Caco-2 (cell line): Measurements from ENCODE around the gene PCDHGA6. TPM values are rescaled to one million over a fixed set of nuclear protein-coding genes. Genes with fewer than 3 reads are reported as not detected.

Source experiments
- Bru-seq: library from RNA; stranded (reverse); fragments of 400-500 nt; gene quantifications from one replicate; lab custom pipeline; 2021; lab: Mats Ljungman, UMichigan
- BruChase-seq, 2 experiments: library from RNA; stranded (reverse); fragments of 400-500 nt; gene quantifications; one replicate each; lab custom pipeline; 2021; lab: Mats Ljungman, UMichigan
- BruUV-seq: library from RNA; stranded (reverse); fragments of 400-500 nt; replicated peaks from 2 replicates; lab custom pipeline; 2021; lab: Mats Ljungman, UMichigan
- CTCF ChIA-PET: fragments of 300-600 bp; sonication (Branson Sonifier 250); formaldehyde crosslinking; loops from one replicate; lab custom pipeline; 2022; ENCODE audit warnings: antibody characterized with exemption; lab: Charles Lee
- POLR2A ChIA-PET: fragments of 300-600 bp; sonication (Branson Sonifier 250); formaldehyde crosslinking; loops from one replicate; lab custom pipeline; 2022; ENCODE audit warnings: antibody characterized with exemption; lab: Charles Lee
- DNase-seq, 2 experiments: peaks; one replicate each; pipeline versions ENCODE4 v3.0.0 to v3.0.0-alpha.2; 2020 to 2022
- H3K27me3 ChIP-seq: replicated peaks from 2 replicates; pipeline ENCODE4 v1.6.0; 2011; ENCODE audit warnings: low read length; ENCODE audit not compliant: control insufficient read depth, insufficient read depth
- H3K36me3 ChIP-seq: 2 replicates; pipeline ENCODE4 v1.5.1; 2011; ENCODE audit warnings: low read length; ENCODE audit not compliant: control insufficient read depth, insufficient read depth
- H3K4me1 ChIP-seq: fragments of 250-450 bp; sonication (Bioruptor Pico); 2 replicates; pipeline ENCODE4 v1.5.1; 2020; ENCODE audit warnings: mild to moderate bottlenecking
- H3K4me3 ChIP-seq: 2 replicates; pipeline ENCODE4 v1.5.1; 2011; ENCODE audit warnings: low read depth, mild to moderate bottlenecking, control low read depth, low read length
- H3K9me3 ChIP-seq: fragments of 250-450 bp; sonication (Bioruptor Pico); 2 replicates; pipeline ENCODE4 v1.5.1; 2020; ENCODE audit warnings: mild to moderate bottlenecking, moderate library complexity
- H3K27ac Mint-ChIP-seq: one replicate; pipeline ENCODE4 v1.8.0; 2022; ENCODE audit warnings: mixed read lengths; ENCODE audit not compliant: unreplicated experiment
- H3K27me3 Mint-ChIP-seq: one replicate; pipeline ENCODE4 v1.8.0; 2022; ENCODE audit warnings: mixed read lengths; ENCODE audit not compliant: insufficient read depth, unreplicated experiment
- H3K36me3 Mint-ChIP-seq: one replicate; pipeline ENCODE4 v1.8.0; 2022; ENCODE audit warnings: mild to moderate bottlenecking, mixed read lengths; ENCODE audit not compliant: insufficient read depth, unreplicated experiment
- H3K4me1 Mint-ChIP-seq: one replicate; pipeline ENCODE4 v1.8.0; 2022; ENCODE audit warnings: low read depth, mixed read lengths; ENCODE audit not compliant: unreplicated experiment
- H3K4me3 Mint-ChIP-seq: one replicate; pipeline ENCODE4 v1.8.0; 2022; ENCODE audit warnings: mild to moderate bottlenecking, moderate library complexity, mixed read lengths; ENCODE audit not compliant: unreplicated experiment
- H3K9me3 Mint-ChIP-seq: one replicate; pipeline ENCODE4 v1.8.0; 2022; ENCODE audit warnings: mixed read lengths; ENCODE audit not compliant: unreplicated experiment
- CTCF ChIP-seq, 2 experiments: fragments of 200-600 bp in 1 of 2; IDR thresholded peaks; 1 replicate in 1 of 2; 2 replicates in 1 of 2; pipeline versions ENCODE4 v1.5.1 to v1.8.0; 2011 to 2022; ENCODE audit warnings: antibody characterized with exemption in 1 of 2, control low read depth in 1 of 2, inconsistent platforms in 1 of 2, low read depth in 1 of 2, low read length in 1 of 2, mild to moderate bottlenecking in 1 of 2, moderate library complexity in 1 of 2; ENCODE audit not compliant: insufficient read depth in 1 of 2, severe bottlenecking in 1 of 2, unreplicated experiment in 1 of 2
- intact Hi-C: fragments of 100-400 bp; cut with micrococcal nuclease; formaldehyde crosslinking; loops from one replicate; pipeline ENCODE4 v1.10.0; 2022; ENCODE audit not compliant: unreplicated experiment
- long read RNA-seq: library from polyadenylated mRNA; stranded (forward); transcript quantifications from one replicate; pipeline ENCODE4 v2.0.0, GENCODE V29; 2022
- total RNA-seq: library from RNA; stranded (reverse); gene quantifications from 2 replicates; pipeline ENCODE4 v1.2.3, GENCODE V29; 2022

The PCDHGA6 gene
- total RNA-seq (0.49 and 0.79 TPM in 2 replicates), Bru-seq, nascent RNA (percentile 36 among the genes with signal in this experiment), BruChase-seq, experiment 1, labeled RNA remaining after a 2-hour chase (percentile 47 among the genes with signal in this experiment), BruChase-seq, experiment 2, labeled RNA remaining after a 6-hour chase (percentile 53 among the genes with signal in this experiment)
- long read RNA-seq = 0 reads

GRCh38 chr5:141373673-141374317 is at the start of gene PCDHGA6:
TSS of gene PCDHGA6 (plus strand) at chr5:141373891. CDS start at chr5:141374084, 193 bp downstream.
- ChIA-PET CTCF (interaction anchor here (0.7 kb wide), 1 partner anchor 190 kb away, joined by 3 read pairs; no protein-coding TSS in a partner anchor), POLR2A (no interaction called here)
- intact Hi-C loops = no loop called here
- H3K27me3 ChIP-seq = no peaks in the 10 kb centered on the region
- Mint-ChIP-seq H3K36me3 (no peaks in the 10 kb centered on the region), H3K9me3 (no peaks in the 10 kb centered on the region), H3K27ac (no peak within 1 kb of the TSS), H3K4me3 (no peak within 1 kb of the TSS), H3K4me1 (no peaks in the 10 kb centered on the region), H3K27me3 (no peaks in the 10 kb centered on the region)
- no TSS peak for BruUV-seq
- no peaks in the 10 kb centered on the region for H3K4me1 ChIP-seq
- no peak within 1 kb of the TSS for H3K4me3 ChIP-seq
- peak; percentile 29 for TF ChIP-seq CTCF (IDR thresholded peaks at IDR 0.05; ENCODE audit: insufficient read depth in 1 of 2, low read depth in 1 of 2, low read length in 1 of 2, severe bottlenecking in 1 of 2, unreplicated experiment in 1 of 2)
- peak in 1 of 2 experiments; percentile 18 for DNase-seq
- no peaks in the 10 kb centered on the region; the same call in 1 of the 2 replicates for H3K9me3 ChIP-seq
- no peaks in the 10 kb centered on the region for H3K36me3 ChIP-seq

- H3K4me3 ChIP-seq = peak overlapping the region; percentile 39
- H3K4me3 Mint-ChIP-seq = peak overlapping the region; percentile 93
- no peaks in the 10 kb centered on the region for H3K36me3 ChIP-seq
- H3K4me1 Mint-ChIP-seq = no peaks in the 10 kb centered on the region
- no peaks in the 10 kb centered on the region for H3K9me3 ChIP-seq
- peak overlapping the region; percentile 88 for H3K27ac Mint-ChIP-seq
- no peaks in the 10 kb centered on the region for H3K27me3 Mint-ChIP-seq
- intact Hi-C loops = loop anchor here (1.0 to 2.0 kb wide), 4 partner anchors 33 to 238 kb away; partner anchors contain the start of gene PCDHGB2
- TSS peak; percentile 61 for BruUV-seq
- peak; percentile 80 to 85 for TF ChIP-seq CTCF (IDR thresholded peaks at IDR 0.05; ENCODE audit: insufficient read depth in 1 of 2, low read depth in 1 of 2, low read length in 1 of 2, severe bottlenecking in 1 of 2, unreplicated experiment in 1 of 2)
- ChIA-PET POLR2A (no interaction called here), CTCF (interaction anchor here (0.9 to 1.5 kb wide), 2 partner anchors 87 to 238 kb away, joined by 3 to 4 read pairs; partner anchors contain the start of gene PCDHGA10)
- DNase-seq = peak; percentile 82 to 85
- no peaks in the 10 kb centered on the region for H3K27me3 ChIP-seq
- H3K9me3 Mint-ChIP-seq = no peaks in the 10 kb centered on the region
- H3K36me3 Mint-ChIP-seq = no peaks in the 10 kb centered on the region
- no peaks in the 10 kb centered on the region for H3K4me1 ChIP-seq
Observed at GRCh38 chr5:141326088-141326854, 47.4 kb upstream of the PCDHGA6 start.

GRCh38 chr5:141328231-141328630 is 45.5 kb upstream of the PCDHGA6 start:
- ChIA-PET CTCF (interaction anchor here (0.8 to 1.1 kb wide), 2 partner anchors 236 to 239 kb away, joined by 3 read pairs; no protein-coding TSS in a partner anchor), POLR2A (no interaction called here)
- no peaks in the 10 kb centered on the region for H3K4me1 ChIP-seq
- Mint-ChIP-seq H3K4me1 (no peaks in the 10 kb centered on the region), H3K27ac (no peak overlapping the region), H3K4me3 (no peak overlapping the region), H3K36me3 (no peaks in the 10 kb centered on the region), H3K27me3 (no peaks in the 10 kb centered on the region), H3K9me3 (no peaks in the 10 kb centered on the region)
- BruUV-seq = no TSS peak
- H3K4me3 ChIP-seq = no peak overlapping the region
- intact Hi-C loops = no loop called here
- no peaks in the 10 kb centered on the region for H3K27me3 ChIP-seq
- TF ChIP-seq CTCF (IDR thresholded peaks at IDR 0.05; ENCODE audit: insufficient read depth in 1 of 2, low read depth in 1 of 2, low read length in 1 of 2, severe bottlenecking in 1 of 2, unreplicated experiment in 1 of 2) = no peak
- no peaks in the 10 kb centered on the region for H3K36me3 ChIP-seq
- DNase-seq = no peak
- no peaks in the 10 kb centered on the region for H3K9me3 ChIP-seq
